BLaER1 treated with 17β-estradiol and CSF1 and Interleukin-3, amounts not matched to agents 10 nM and 100 nM (cell line): ENCODE data around the gene MUL1.
A peak's percentile ranks its signal among the peaks of the same experiment; 100 is the strongest.
"Not testable (repeated sequence)": the region's sequence is repeated elsewhere in the genome, so short reads cannot be mapped to it uniquely, and the experiment has no call there.

ENCODE experiments used
- H3K27ac ChIP-seq, 11 experiments: shearing (Covaris generic); formaldehyde crosslinking; 2 replicates each; pipeline ENCODE4 v1.8.1; 2022
- H3K27me3 ChIP-seq, 11 experiments: shearing (Covaris generic); formaldehyde crosslinking; 2 replicates each; pipeline ENCODE4 v1.8.1; 2022
- H3K36me3 ChIP-seq, 11 experiments: shearing (Covaris generic); formaldehyde crosslinking; 2 replicates each; pipeline ENCODE4 v1.8.1; 2022
- H3K4me1 ChIP-seq, 10 experiments: shearing (Covaris generic); formaldehyde crosslinking; 2 replicates each; pipeline ENCODE4 v1.8.1; 2022
- H3K4me2 ChIP-seq, 11 experiments: shearing (Covaris generic); formaldehyde crosslinking; 2 replicates each; pipeline ENCODE4 v1.8.1; 2022
- H3K4me3 ChIP-seq, 10 experiments: shearing (Covaris generic); formaldehyde crosslinking; 2 replicates each; pipeline ENCODE4 v1.8.1; 2022
- H3K9ac ChIP-seq, 11 experiments: shearing (Covaris generic); formaldehyde crosslinking; 2 replicates each; pipeline ENCODE4 v1.8.1; 2022
- H3K9me3 ChIP-seq, 11 experiments: shearing (Covaris generic); formaldehyde crosslinking; replicated peaks in 1 of 11; 2 replicates each; pipeline ENCODE4 v1.8.1; 2022
- H4K20me1 ChIP-seq, 11 experiments: shearing (Covaris generic); formaldehyde crosslinking; 2 replicates each; pipeline ENCODE4 v1.8.1; 2022
- Cebpa-rat ChIP-seq, 11 experiments: shearing (Covaris generic); IDR thresholded peaks; 2 replicates each; pipeline ENCODE4 v1.8.1; 2022

The MUL1 gene

DNA sequence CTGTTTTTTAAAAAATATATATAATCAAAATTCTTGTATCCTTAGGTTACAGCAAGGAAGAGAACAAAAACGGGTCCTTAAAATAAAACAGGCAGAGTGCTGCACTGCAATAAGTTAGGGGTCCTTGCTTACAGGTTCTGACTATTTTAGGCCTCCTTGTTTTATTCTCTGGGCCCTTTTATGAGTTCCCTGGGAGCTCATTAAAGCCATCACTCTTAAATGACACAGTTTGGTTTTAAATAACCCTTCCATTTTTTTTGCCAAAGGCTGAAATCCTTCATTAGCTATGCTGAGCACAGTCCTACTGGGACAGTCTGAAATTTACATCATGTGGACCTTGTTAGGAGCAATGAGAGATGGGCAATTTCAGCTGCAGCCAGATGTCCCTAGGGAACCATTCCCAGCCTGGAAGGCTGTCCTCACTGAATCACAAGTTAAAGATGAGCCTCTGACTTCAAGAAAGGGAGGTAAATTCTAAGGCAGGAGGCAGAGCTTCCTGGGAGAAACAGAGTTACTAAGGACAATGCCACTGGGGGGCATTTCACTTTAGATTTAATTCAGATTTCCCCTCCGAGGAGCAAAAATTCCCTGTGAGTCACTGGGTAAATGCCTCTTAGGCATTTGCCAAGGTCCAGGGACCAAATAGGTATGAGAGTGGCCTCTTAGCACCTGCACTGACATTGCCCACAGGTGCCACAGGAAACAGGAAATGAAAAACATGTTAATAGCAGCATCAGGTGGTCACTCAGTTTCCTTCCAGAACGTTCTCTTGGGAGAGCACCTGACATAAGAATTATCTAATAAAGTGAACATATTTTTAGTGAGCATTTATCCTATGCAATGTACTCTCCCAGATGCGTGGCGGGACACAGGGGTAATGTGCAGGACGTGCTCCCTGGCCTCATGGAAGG is 3.8 kb upstream of the MUL1 start:
- Histone ChIP-seq H3K27ac (no peak overlapping the region), H3K4me1 (peaks cover 5 to 19% (median 11%) of the 10 kb centered on the region in 10 experiments), H3K4me2 (peak overlapping the region in 5 of 11 experiments; percentile 16 to 51 (median 34); a peak in 5 of 22 replicates), H3K9ac (0 out of 22 replicates have a peak overlapping the region, but pooled peaks of 1 of the 11 experiments have one; percentile 9), H3K9me3 (no peaks in the 10 kb centered on the region), H3K36me3 (no peaks in the 10 kb centered on the region), H3K27me3 (no peaks in the 10 kb centered on the region), H3K4me3 (no peak overlapping the region), H4K20me1 (peaks cover 0 to 3% (median 0%) of the 10 kb centered on the region in 11 experiments; a peak in 1 of 22 replicates)
- no peak for TF ChIP-seq Cebpa-rat (IDR thresholded peaks at IDR 0.05)

DNA sequence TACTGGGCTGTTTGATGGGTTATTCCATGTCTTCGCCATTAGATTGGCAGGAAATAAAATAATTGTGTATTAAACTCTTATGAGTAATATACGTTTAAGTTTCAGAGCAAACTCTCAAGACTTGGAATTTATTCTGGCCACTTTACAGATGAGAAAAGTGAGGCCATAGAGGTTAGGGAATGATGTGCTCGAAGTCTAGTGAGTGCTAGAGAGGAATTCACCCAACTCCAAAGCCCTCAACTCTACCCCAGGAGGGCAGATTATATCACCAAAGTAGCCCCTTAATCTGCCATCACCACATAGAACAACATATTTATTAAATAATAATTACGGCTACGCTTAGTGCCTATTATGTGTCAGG is 440 bp upstream of the MUL1 start:
- H3K9ac ChIP-seq = peak overlapping the region; percentile 84 to 93 (median 90)

DNA sequence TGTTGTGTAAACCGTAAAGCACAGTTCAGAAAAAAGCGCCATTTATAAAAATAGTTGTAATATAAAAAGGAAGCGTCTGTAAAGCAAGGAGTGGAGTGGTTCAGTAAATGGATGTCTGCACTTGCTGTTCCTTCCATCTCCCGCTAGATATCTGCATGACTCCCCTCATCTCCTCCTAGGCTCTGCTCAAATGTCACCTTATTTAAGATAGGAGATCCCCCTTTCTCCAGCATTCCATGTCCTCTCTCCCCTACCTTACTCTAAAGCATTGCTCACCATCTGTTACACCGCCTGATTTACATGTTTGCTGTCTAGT is 745 bp downstream of the MUL1 start:
- H3K9me3 ChIP-seq = no peaks in the 10 kb centered on the region
- peaks cover 11 to 36% (median 27%) of the 10 kb centered on the region in 11 experiments; a peak in 18 of 22 replicates for H4K20me1 ChIP-seq
- no peaks in the 10 kb centered on the region for H3K27me3 ChIP-seq
- H3K9ac ChIP-seq = peak overlapping the region; percentile 84 to 93 (median 90)
- H3K27ac ChIP-seq = peak overlapping the region; percentile 78 to 91 (median 85); a peak in 21 of 22 replicates
- peaks cover 23 to 34% (median 30%) of the 10 kb centered on the region in 10 experiments for H3K4me1 ChIP-seq
- peak overlapping the region; percentile 79 to 98 (median 91) for H3K4me2 ChIP-seq
- peaks cover 32 to 42% (median 40%) of the 10 kb centered on the region in 11 experiments for H3K36me3 ChIP-seq
- peak overlapping the region; percentile 89 to 100 (median 96) for H3K4me3 ChIP-seq
- TF ChIP-seq Cebpa-rat (IDR thresholded peaks at IDR 0.05) = no peak

More for the DNA sequence above, 440 bp upstream of the MUL1 start:
- H3K36me3 ChIP-seq = peaks cover 20 to 31% (median 28%) of the 10 kb centered on the region in 11 experiments
- no peak for TF ChIP-seq Cebpa-rat (IDR thresholded peaks at IDR 0.05)
- no peaks in the 10 kb centered on the region for H3K27me3 ChIP-seq
- peak overlapping the region; percentile 78 to 91 (median 85) for H3K27ac ChIP-seq
- peaks cover 11 to 31% (median 22%) of the 10 kb centered on the region in 11 experiments; a peak in 18 of 22 replicates for H4K20me1 ChIP-seq
- no peaks in the 10 kb centered on the region for H3K9me3 ChIP-seq
- peak overlapping the region; percentile 89 to 100 (median 96) for H3K4me3 ChIP-seq
- H3K4me1 ChIP-seq = peaks cover 23 to 34% (median 31%) of the 10 kb centered on the region in 10 experiments
- H3K4me2 ChIP-seq = peak overlapping the region; percentile 56 to 98 (median 89)

DNA sequence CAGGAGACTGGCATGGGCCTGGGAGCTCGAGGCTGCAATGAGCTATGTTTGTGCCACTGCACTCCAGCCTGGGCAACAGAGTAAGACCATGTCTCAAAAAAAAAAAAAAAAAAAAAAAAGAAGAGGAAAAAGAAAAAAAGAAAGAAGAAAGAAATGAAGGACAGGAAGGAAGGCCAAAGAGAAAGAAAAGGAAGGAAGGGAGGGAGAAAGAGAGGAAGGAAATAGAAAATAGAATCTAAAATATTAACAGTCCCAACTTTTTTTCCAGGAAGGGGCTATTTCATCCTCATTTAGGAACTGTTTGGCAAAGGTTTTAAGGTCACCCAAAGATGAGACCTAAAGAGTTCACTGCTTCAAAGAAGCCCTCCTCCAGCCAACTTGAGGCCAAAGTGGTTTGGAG is 2.5 kb downstream of the MUL1 start:
- peak overlapping the region in 10 of 11 experiments; percentile 10 to 97 (median 89); a peak in 14 of 22 replicates for H3K4me2 ChIP-seq
- no peak for TF ChIP-seq Cebpa-rat (IDR thresholded peaks at IDR 0.05)
- H3K9ac ChIP-seq = peak overlapping the region in 6 of 11 experiments; percentile 12 to 93 (median 18); a peak in 4 of 22 replicates

GRCh38 chr1:20500716-20501115 is 7.2 kb downstream of the MUL1 start:
- H3K36me3 ChIP-seq = peaks cover 71 to 88% (median 77%) of the 10 kb centered on the region in 11 experiments
- peaks cover 3 to 38% (median 7%) of the 10 kb centered on the region in 10 experiments; a peak in 18 of 20 replicates for H3K4me1 ChIP-seq

More for the DNA sequence above, 2.5 kb downstream of the MUL1 start:
- Histone ChIP-seq H3K27ac (no peak overlapping the region), H3K36me3 (peaks cover 49 to 60% (median 57%) of the 10 kb centered on the region in 11 experiments), H3K27me3 (no peaks in the 10 kb centered on the region), H3K4me1 (peaks cover 19 to 34% (median 24%) of the 10 kb centered on the region in 10 experiments), H3K4me3 (no peak overlapping the region), H4K20me1 (peaks cover 11 to 49% (median 37%) of the 10 kb centered on the region in 11 experiments; a peak in 18 of 22 replicates), H3K9me3 (no peaks in the 10 kb centered on the region)

DNA sequence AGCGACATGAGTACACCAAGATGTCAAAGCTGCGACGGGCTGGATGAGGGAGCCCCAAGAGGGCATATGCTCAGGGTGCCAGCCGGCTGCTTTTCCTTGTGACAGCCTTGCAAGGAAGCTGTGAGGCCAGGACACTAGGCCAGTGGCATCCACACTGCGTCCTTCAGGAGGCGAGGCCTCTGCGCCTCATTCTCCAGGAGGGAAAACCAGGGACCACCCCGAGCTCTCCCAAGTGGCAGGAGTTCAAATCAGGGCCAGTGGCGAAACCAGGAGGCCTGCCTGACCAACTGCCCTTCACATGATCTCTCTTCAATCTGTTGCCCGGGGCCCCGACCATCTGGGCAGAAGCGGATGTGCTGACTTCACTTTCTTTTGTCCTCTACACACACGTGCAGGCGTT is 8.2 kb downstream of the MUL1 start:
- Histone ChIP-seq H3K9me3 (no peaks in the 10 kb centered on the region), H3K4me3 (no peak overlapping the region), H4K20me1 (peaks cover 18 to 74% (median 52%) of the 10 kb centered on the region in 11 experiments; a peak in 20 of 22 replicates), H3K27me3 (no peaks in the 10 kb centered on the region), H3K4me1 (peaks cover under 1 to 33% (median 3%) of the 10 kb centered on the region in 10 experiments; a peak in 19 of 20 replicates), H3K4me2 (no peak overlapping the region), H3K27ac (no peak overlapping the region), H3K9ac (no peak overlapping the region), H3K36me3 (peaks cover 62 to 78% (median 69%) of the 10 kb centered on the region in 11 experiments)
- TF ChIP-seq Cebpa-rat (IDR thresholded peaks at IDR 0.05) = no peak

More at GRCh38 chr1:20500716-20501115, 7.2 kb downstream of the MUL1 start:
- no peak overlapping the region for H3K4me2 ChIP-seq
- H4K20me1 ChIP-seq = peaks cover 19 to 82% (median 59%) of the 10 kb centered on the region in 11 experiments; a peak in 20 of 22 replicates
- no peaks in the 10 kb centered on the region for H3K9me3 ChIP-seq
- TF ChIP-seq Cebpa-rat (IDR thresholded peaks at IDR 0.05) = no peak
- H3K9ac ChIP-seq = no peak overlapping the region
- no peak overlapping the region for H3K27ac ChIP-seq
- no peak overlapping the region for H3K4me3 ChIP-seq
- H3K27me3 ChIP-seq = no peaks in the 10 kb centered on the region

DNA sequence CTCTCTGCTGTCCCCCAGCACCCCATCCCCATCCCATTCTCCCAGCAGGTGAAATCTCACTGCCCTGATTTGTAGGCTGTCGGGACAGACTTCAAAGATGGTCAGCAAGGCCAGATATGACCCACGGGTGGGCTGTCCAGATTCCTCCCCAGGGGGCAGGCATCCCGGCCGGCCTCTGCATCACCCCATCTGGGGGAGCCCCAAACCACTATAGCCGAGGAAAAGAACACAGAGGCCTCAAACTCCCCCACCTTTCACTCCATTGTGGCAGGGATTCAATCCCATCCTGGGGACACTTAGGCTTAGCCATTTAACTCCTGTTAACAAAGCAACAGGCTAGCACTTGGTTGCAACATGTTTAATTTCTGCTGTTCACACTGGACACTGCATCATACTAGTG is 8.8 kb downstream of the MUL1 start:
- H3K9me3 ChIP-seq = no peaks in the 10 kb centered on the region
- no peaks in the 10 kb centered on the region for H3K27me3 ChIP-seq
- TF ChIP-seq Cebpa-rat (IDR thresholded peaks at IDR 0.05) = no peak
- no peak overlapping the region for H3K27ac ChIP-seq
- H3K4me1 ChIP-seq = peaks cover 6 to 37% (median 9%) of the 10 kb centered on the region in 10 experiments
- no peak overlapping the region for H3K9ac ChIP-seq
- H3K36me3 ChIP-seq = peaks cover 57 to 72% (median 63%) of the 10 kb centered on the region in 11 experiments
- H3K4me3 ChIP-seq = no peak overlapping the region
- H3K4me2 ChIP-seq = no peak overlapping the region
- peaks cover 12 to 70% (median 46%) of the 10 kb centered on the region in 11 experiments; a peak in 20 of 22 replicates for H4K20me1 ChIP-seq

DNA sequence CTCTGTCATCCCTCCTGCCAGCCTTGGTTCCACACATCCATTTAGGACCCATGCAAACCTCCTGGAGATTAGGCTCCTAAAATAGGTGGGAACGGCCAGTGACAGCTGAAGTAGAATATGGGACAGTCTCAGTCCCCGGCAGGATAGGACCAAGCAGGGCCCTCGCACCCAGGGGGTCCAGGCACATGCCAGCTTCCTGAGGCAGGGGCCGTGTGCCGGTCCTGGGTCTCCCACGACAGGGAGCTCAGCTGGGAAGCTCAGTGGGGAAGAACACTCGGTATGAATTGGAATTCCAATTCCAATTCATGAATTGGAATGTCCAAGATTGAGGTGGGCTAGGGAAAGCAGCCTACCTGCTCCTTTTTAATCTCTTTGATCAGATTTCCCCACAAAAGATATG is 9.8 kb downstream of the MUL1 start:
- peaks cover 8 to 60% (median 36%) of the 10 kb centered on the region in 11 experiments; a peak in 19 of 22 replicates for H4K20me1 ChIP-seq
- H3K27ac ChIP-seq = no peak overlapping the region
- no peak overlapping the region for H3K9ac ChIP-seq
- peaks cover 48 to 62% (median 54%) of the 10 kb centered on the region in 11 experiments for H3K36me3 ChIP-seq
- no peak overlapping the region for H3K4me3 ChIP-seq
- no peaks in the 10 kb centered on the region for H3K27me3 ChIP-seq
- H3K4me1 ChIP-seq = peaks cover 16 to 45% (median 19%) of the 10 kb centered on the region in 10 experiments
- H3K9me3 ChIP-seq = no peaks in the 10 kb centered on the region
- TF ChIP-seq Cebpa-rat (IDR thresholded peaks at IDR 0.05) = no peak
- H3K4me2 ChIP-seq = peak overlapping the region in 3 of 11 experiments; percentile 9 to 52 (median 38); a peak in 4 of 22 replicates

GRCh38 chr1:20497506-20497905 is 10.4 kb downstream of the MUL1 start:
- Histone ChIP-seq H3K9ac (no peak overlapping the region), H4K20me1 (peaks cover 8 to 58% (median 34%) of the 10 kb centered on the region in 11 experiments; a peak in 18 of 22 replicates), H3K4me3 (no peak overlapping the region), H3K9me3 (no peaks in the 10 kb centered on the region), H3K4me1 (peaks cover 19 to 49% (median 22%) of the 10 kb centered on the region in 10 experiments), H3K36me3 (peaks cover 41 to 56% (median 48%) of the 10 kb centered on the region in 11 experiments), H3K27ac (no peak overlapping the region; a peak in 1 of 22 replicates), H3K4me2 (peak overlapping the region in 3 of 11 experiments; percentile 9 to 52 (median 38); a peak in 4 of 22 replicates), H3K27me3 (no peaks in the 10 kb centered on the region)
- no peak for TF ChIP-seq Cebpa-rat (IDR thresholded peaks at IDR 0.05)

DNA sequence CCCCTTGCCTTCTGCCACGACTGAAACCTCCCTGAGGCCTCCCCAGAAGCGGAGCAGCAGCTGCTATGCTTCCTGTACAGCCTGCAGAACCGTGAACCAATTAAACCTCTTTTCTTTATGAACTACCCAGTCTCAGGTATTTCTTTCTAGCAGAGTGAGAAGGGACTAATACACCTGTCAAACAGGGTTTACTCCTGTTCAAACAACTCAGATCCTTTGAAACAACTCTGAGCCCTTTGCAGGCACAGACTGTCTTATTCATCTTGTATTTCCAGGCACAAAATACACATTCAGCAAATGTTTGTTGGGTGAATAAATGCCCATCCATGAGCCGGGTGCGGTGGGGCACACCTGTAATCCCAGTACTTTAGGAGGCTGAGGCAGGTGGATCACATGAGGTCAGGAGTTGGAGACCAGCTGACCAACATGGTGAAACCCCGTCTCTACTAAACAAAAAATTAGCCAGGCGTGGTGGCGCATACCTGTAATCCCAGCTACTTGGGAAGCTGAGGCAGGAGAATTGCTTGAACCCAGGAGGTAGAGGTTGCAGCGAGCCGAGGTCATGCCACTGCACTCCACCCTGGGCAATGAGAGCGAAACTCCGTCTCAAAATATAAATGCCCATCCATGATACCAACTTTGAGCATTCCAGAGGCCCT is 11.1 kb downstream of the MUL1 start:
- peaks cover 19 to 49% (median 22%) of the 10 kb centered on the region in 10 experiments for H3K4me1 ChIP-seq
- not testable (repeated sequence) for H3K9ac ChIP-seq, H3K27ac ChIP-seq, H3K27me3 ChIP-seq, H3K4me3 ChIP-seq, H3K9me3 ChIP-seq
- H3K4me2 ChIP-seq = peak overlapping the region in 2 of 11 experiments; percentile 38 to 52; a peak in 4 of 22 replicates
- peaks cover 35 to 49% (median 41%) of the 10 kb centered on the region in 11 experiments for H3K36me3 ChIP-seq
- peaks cover 8 to 55% (median 32%) of the 10 kb centered on the region in 11 experiments; a peak in 18 of 22 replicates for H4K20me1 ChIP-seq
